CD14-positive monocyte (primary cell): Measurements from ENCODE around the gene LRRC28. TPM values are rescaled to one million over a fixed set of nuclear protein-coding genes. Genes with fewer than 3 reads are reported as not detected.

Experiments
- DNase-seq, 3 donors: peaks; one replicate each; pipeline ENCODE4 v3.0.0-alpha.2; 2011 to 2022
- H2AFZ ChIP-seq: 2 replicates; pipeline ENCODE4 v1.6.0; 2012; ENCODE audit warnings: mild to moderate bottlenecking, low read depth, low read length, inconsistent platforms; ENCODE audit not compliant: insufficient read depth, poor library complexity, severe bottlenecking
- H3K27ac ChIP-seq, 2 donors: 1 replicate in 1 of 2; 2 replicates in 1 of 2; pipeline ENCODE4 v1.5.1; 2012 to 2013; ENCODE audit warnings: low read length in 2 of 2, control low read depth in 1 of 2, inconsistent platforms in 1 of 2, low read depth in 1 of 2, mild to moderate bottlenecking in 1 of 2
- H3K27me3 ChIP-seq, 2 donors: one replicate each; pipeline versions ENCODE4 v1.6.0 to v1.6.1; 2011 to 2013; ENCODE audit warnings: low read length in 2 of 2; ENCODE audit not compliant: control insufficient read depth in 2 of 2, insufficient read depth in 2 of 2
- H3K36me3 ChIP-seq, 2 donors: replicated peaks in 1 of 2; 1 replicate in 1 of 2; 2 replicates in 1 of 2; pipeline versions ENCODE4 v1.5.1 to v1.6.1; 2012 to 2013; ENCODE audit warnings: low read length in 2 of 2, control low read depth in 1 of 2, inconsistent platforms in 1 of 2, mild to moderate bottlenecking in 1 of 2; ENCODE audit not compliant: insufficient read depth in 2 of 2, control insufficient read depth in 1 of 2
- H3K4me1 ChIP-seq, 2 donors: 1 replicate in 1 of 2; 2 replicates in 1 of 2; pipeline versions ENCODE4 v1.5.1 to v1.6.1; 2012 to 2013; ENCODE audit warnings: low read length in 2 of 2, control low read depth in 1 of 2, inconsistent platforms in 1 of 2, mild to moderate bottlenecking in 1 of 2, moderate library complexity in 1 of 2; ENCODE audit not compliant: insufficient read depth in 2 of 2, control insufficient read depth in 1 of 2
- H3K4me2 ChIP-seq: replicated peaks from 2 replicates; pipeline ENCODE3; 2012; ENCODE audit warnings: low read length, moderate library complexity, mild to moderate bottlenecking; ENCODE audit not compliant: poor library complexity, severe bottlenecking; ENCODE audit errors: extremely low read depth
- H3K4me3 ChIP-seq, 3 experiments: fragments of 200-600 bp in 1 of 3; sonication (generic) in 1 of 3; replicated peaks in 1 of 3; 1 replicate in 2 of 3; 2 replicates in 1 of 3; pipeline ENCODE4 v1.5.1; 2011 to 2013; ENCODE audit warnings: low read length in 3 of 3, mild to moderate bottlenecking in 3 of 3, control low read depth in 2 of 3, low read depth in 2 of 3, inconsistent platforms in 1 of 3, moderate library complexity in 1 of 3
- H3K79me2 ChIP-seq: 2 replicates; pipeline ENCODE4 v1.6.0; 2012; ENCODE audit warnings: mild to moderate bottlenecking, control low read depth, inconsistent platforms, low read length, moderate library complexity; ENCODE audit not compliant: insufficient read depth
- H3K9ac ChIP-seq: 2 replicates; pipeline ENCODE4 v1.6.0; 2017; ENCODE audit warnings: low read length, mild to moderate bottlenecking; ENCODE audit not compliant: insufficient read depth, poor library complexity, severe bottlenecking
- H3K9me3 ChIP-seq, 2 donors: replicated peaks in 1 of 2; 1 replicate in 1 of 2; 2 replicates in 1 of 2; pipeline versions ENCODE4 v1.5.1 to v1.6.1; 2012 to 2013; ENCODE audit warnings: low read length in 2 of 2, control low read depth in 1 of 2; ENCODE audit not compliant: control insufficient read depth in 1 of 2, insufficient read depth in 1 of 2
- H4K20me1 ChIP-seq: 2 replicates; pipeline ENCODE4 v1.6.0; 2012; ENCODE audit warnings: mild to moderate bottlenecking, low read length, control low read depth, moderate library complexity; ENCODE audit not compliant: insufficient read depth
- H3K27ac Mint-ChIP-seq, 7 donors: one replicate each; pipeline ENCODE4 v1.8.0; 2020; ENCODE audit warnings: mild to moderate bottlenecking in 7 of 7, mixed read lengths in 7 of 7, moderate library complexity in 6 of 7, inconsistent platforms in 2 of 7
- H3K27me3 Mint-ChIP-seq, 3 donors: one replicate each; pipeline ENCODE4 v1.8.0; 2021 to 2022; ENCODE audit warnings: low read depth in 3 of 3, mild to moderate bottlenecking in 3 of 3, mixed read lengths in 3 of 3, moderate library complexity in 3 of 3, inconsistent platforms in 1 of 3
- H3K36me3 Mint-ChIP-seq, 2 donors: one replicate each; pipeline ENCODE4 v1.8.0; 2020; ENCODE audit warnings: mixed read lengths in 2 of 2, inconsistent platforms in 1 of 2, mild to moderate bottlenecking in 1 of 2
- H3K4me1 Mint-ChIP-seq: one replicate; pipeline ENCODE4 v1.8.0; 2020; ENCODE audit warnings: mild to moderate bottlenecking, mixed read lengths
- H3K4me3 Mint-ChIP-seq, 2 donors: one replicate each; pipeline ENCODE4 v1.8.0; 2020; ENCODE audit warnings: mild to moderate bottlenecking in 2 of 2, mixed read lengths in 2 of 2, moderate library complexity in 1 of 2
- H3K9me3 Mint-ChIP-seq, 7 donors: one replicate each; pipeline ENCODE4 v1.8.0; 2020 to 2022; ENCODE audit warnings: mixed read lengths in 7 of 7, mild to moderate bottlenecking in 6 of 7, moderate library complexity in 6 of 7, inconsistent platforms in 2 of 7
- WGBS: methylation state at CpG from one replicate; pipeline ENCODE4 v1.1.5; 2013; ENCODE audit warnings: missing lambda C conversion rate; ENCODE audit not compliant: insufficient coverage; 5-methylcytosine and 5-hydroxymethylcytosine counted together
- intact Hi-C, 2 donors: fragments of 100-400 bp; cut with micrococcal nuclease; formaldehyde crosslinking; loops; one replicate each; pipeline versions ENCODE4 v1.15.0 to v1.15.1; 2023
- polyA plus RNA-seq, 3 donors: library from polyadenylated mRNA; depleted of rRNA in 1 of 3; unstranded in 2 of 3; stranded (reverse) in 1 of 3; fragments of 300-500 nt in 2 of 3; fragments of >200 nt in 1 of 3; fragmentation: Illumina TruSeq in 2 of 3; gene quantifications; 1 replicate in 2 of 3; 2 replicates in 1 of 3; pipeline ENCODE4 v1.2.3, GENCODE V29; 2012 to 2021
- TF ChIP-seq, protein P1 (sequence below): fragments of 200-600 bp; IDR thresholded peaks from one replicate; pipeline ENCODE4 v1.8.0; 2022; ENCODE audit warnings: antibody characterized with exemption, mild to moderate bottlenecking

The LRRC28 gene
- polyA plus RNA-seq, 3 donors: 18.6 to 25.3 (median 19.8) TPM

DNA sequence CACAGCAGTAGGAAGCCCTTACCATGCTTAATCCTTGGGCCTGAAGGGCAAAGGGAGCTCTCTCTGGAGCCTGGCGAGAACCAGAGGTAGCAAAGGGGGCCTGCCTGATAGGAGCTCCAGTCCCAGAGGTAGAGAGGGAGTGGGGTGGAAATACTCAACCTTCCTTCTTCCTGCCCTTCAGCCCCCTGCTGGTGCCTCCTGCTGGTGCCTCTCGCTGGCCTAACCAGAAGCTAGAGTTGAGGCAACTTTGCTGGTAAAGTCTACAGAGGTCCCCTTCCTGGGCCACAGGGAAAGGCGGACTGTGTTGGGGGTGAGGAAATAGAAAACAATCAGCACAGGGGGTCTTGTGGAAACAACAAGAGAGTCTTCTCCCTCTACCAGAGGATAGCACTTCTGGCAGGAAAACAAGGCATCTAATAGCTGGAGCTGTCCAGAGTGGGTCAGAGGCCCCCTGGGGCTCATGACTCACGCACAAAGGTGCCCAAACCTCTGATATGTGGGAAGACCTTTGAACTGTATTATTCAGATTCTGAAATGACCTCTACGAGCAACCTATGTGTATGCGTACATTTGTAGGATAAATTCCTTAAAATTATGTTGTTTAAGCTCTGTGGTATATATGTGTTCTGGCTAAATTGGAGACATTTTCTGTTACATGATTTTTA is 133.9 kb downstream of the LRRC28 start:
- Histone ChIP-seq H3K4me3 (no peak overlapping the region), H3K4me1 (no peaks in the 10 kb centered on the region), H3K27me3 (no peaks in the 10 kb centered on the region), H3K36me3 (peaks cover 0 to 2% of the 10 kb centered on the region in 2 donors), H4K20me1 (no peaks in the 10 kb centered on the region), H3K79me2 (no peaks in the 10 kb centered on the region), H3K9me3 (peaks cover 0 to 4% of the 10 kb centered on the region in 2 donors), H3K27ac (no peak overlapping the region), H3K9ac (no peak overlapping the region), H2AFZ (no peak overlapping the region), H3K4me2 (no peak overlapping the region)
- DNase-seq: no peak
- WGBS: 95% methylated on average over 3 of the region's 6 CpGs
- H3K36me3 Mint-ChIP-seq: peaks cover 16 to 17% of the 10 kb centered on the region in 2 donors
- peaks cover 0 to 2% (median 0%) of the 10 kb centered on the region in 3 donors for H3K27me3 Mint-ChIP-seq
- H3K27ac Mint-ChIP-seq: no peak overlapping the region
- no peaks in the 10 kb centered on the region for H3K4me1 Mint-ChIP-seq
- H3K9me3 Mint-ChIP-seq: peaks cover 0 to 5% (median 2%) of the 10 kb centered on the region in 7 donors
- intact Hi-C loops: no loop called here
- no peak overlapping the region for H3K4me3 Mint-ChIP-seq
- TF ChIP-seq, protein P1, sequence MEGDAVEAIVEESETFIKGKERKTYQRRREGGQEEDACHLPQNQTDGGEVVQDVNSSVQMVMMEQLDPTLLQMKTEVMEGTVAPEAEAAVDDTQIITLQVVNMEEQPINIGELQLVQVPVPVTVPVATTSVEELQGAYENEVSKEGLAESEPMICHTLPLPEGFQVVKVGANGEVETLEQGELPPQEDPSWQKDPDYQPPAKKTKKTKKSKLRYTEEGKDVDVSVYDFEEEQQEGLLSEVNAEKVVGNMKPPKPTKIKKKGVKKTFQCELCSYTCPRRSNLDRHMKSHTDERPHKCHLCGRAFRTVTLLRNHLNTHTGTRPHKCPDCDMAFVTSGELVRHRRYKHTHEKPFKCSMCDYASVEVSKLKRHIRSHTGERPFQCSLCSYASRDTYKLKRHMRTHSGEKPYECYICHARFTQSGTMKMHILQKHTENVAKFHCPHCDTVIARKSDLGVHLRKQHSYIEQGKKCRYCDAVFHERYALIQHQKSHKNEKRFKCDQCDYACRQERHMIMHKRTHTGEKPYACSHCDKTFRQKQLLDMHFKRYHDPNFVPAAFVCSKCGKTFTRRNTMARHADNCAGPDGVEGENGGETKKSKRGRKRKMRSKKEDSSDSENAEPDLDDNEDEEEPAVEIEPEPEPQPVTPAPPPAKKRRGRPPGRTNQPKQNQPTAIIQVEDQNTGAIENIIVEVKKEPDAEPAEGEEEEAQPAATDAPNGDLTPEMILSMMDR: no peak

GRCh38 chr15:99385865-99386264 is 134.6 kb downstream of the LRRC28 start:
- H3K36me3 Mint-ChIP-seq: peaks cover 14 to 15% of the 10 kb centered on the region in 2 donors

More at GRCh38 chr15:99385865-99386264, 134.6 kb downstream of the LRRC28 start:
- intact Hi-C loops: no loop called here
- Mint-ChIP-seq H3K27me3 (peaks cover 0 to 2% (median 0%) of the 10 kb centered on the region in 3 donors), H3K4me3 (no peak overlapping the region), H3K9me3 (peaks cover 0 to 8% (median 3%) of the 10 kb centered on the region in 7 donors), H3K27ac (no peak overlapping the region), H3K4me1 (no peaks in the 10 kb centered on the region)
- DNase-seq: no peak
- Histone ChIP-seq H3K9ac (no peak overlapping the region), H3K4me2 (no peak overlapping the region), H2AFZ (no peak overlapping the region), H3K9me3 (peaks cover 0 to 4% of the 10 kb centered on the region in 2 donors), H3K36me3 (peaks cover 0 to 2% of the 10 kb centered on the region in 2 donors), H3K4me1 (no peaks in the 10 kb centered on the region), H3K27me3 (no peaks in the 10 kb centered on the region), H3K4me3 (no peak overlapping the region), H3K27ac (no peak overlapping the region), H4K20me1 (no peaks in the 10 kb centered on the region), H3K79me2 (no peaks in the 10 kb centered on the region)
- TF ChIP-seq, protein P1: no peak
- WGBS: 93% methylated on average over 2 of the region's 3 CpGs
